ENCODE data around the gene TMOD2. TPM values are rescaled to one million over a fixed set of nuclear protein-coding genes. Genes with fewer than 3 reads are reported as not detected.

The TMOD2 gene
- total RNA-seq, 1 experiment from 2014 or later: 3.0 TPM

- Mint-ChIP-seq H3K9me3 (no peaks in the 10 kb centered on the region; a peak in 1 of 5 replicates), H3K4me1 (peaks cover 9 to 15% of the 10 kb centered on the region in 2 experiments), H3K27ac (no peak within 1 kb of the TSS; a peak in 1 of 7 replicates), H3K36me3 (ENCODE audit: insufficient read depth in 1 of 3, low read depth in 3 of 3) (no peaks in the 10 kb centered on the region; a peak in 1 of 7 replicates), H3K27me3 (ENCODE audit: low read depth) (peaks cover 43% of the 10 kb centered on the region), H3K4me3 (peak within 1 kb of the TSS; percentile 66 to 85)
- DNase-seq: peak; percentile 50
- H3K79me1 ChIP-seq (ENCODE audit: insufficient read depth, low read depth, low read length, poor library complexity, severe bottlenecking): no peaks in the 10 kb centered on the region
- H3K18ac ChIP-seq (ENCODE audit: insufficient read length, low read depth, low read length): peak within 1 kb of the TSS; percentile 58
- WGBS (ENCODE audit: extremely low coverage, insufficient read length, low lambda C conversion rate): no CpG with 5 or more reads among the region's 67 CpGs
- no peak within 1 kb of the TSS for H2AK5ac ChIP-seq (ENCODE audit: insufficient read length, low read length)
- H4K91ac ChIP-seq (ENCODE audit: insufficient read length, low read depth, low read length): no peak within 1 kb of the TSS
- H3K4me2 ChIP-seq (ENCODE audit: insufficient read depth, insufficient read length, low read length): peak within 1 kb of the TSS; percentile 57
- TF ChIP-seq CTCF (conservative IDR thresholded peaks at IDR 0.05): no peak
- H3K9me3 ChIP-seq (ENCODE audit: control insufficient read depth, low read depth, low read length): no peaks in the 10 kb centered on the region
- H2BK20ac ChIP-seq (ENCODE audit: low read depth, low read length, poor library complexity, severe bottlenecking): no peak within 1 kb of the TSS
- no peak within 1 kb of the TSS for H3K4ac ChIP-seq (ENCODE audit: low read depth, low read length)
- no peak within 1 kb of the TSS for H3K23ac ChIP-seq (ENCODE audit: insufficient read length, low read depth, low read length)
- no peak within 1 kb of the TSS for H2BK5ac ChIP-seq (ENCODE audit: insufficient read length, low read length)
- peak within 1 kb of the TSS; percentile 38 for H3K9ac ChIP-seq (ENCODE audit: extremely low read depth, insufficient read length, low read length)
- no peaks in the 10 kb centered on the region for H4K20me1 ChIP-seq (ENCODE audit: control insufficient read depth, insufficient read depth, insufficient read length)
- no peak within 1 kb of the TSS for H3T11ph ChIP-seq (ENCODE audit: low read length)
- H3K4me1 ChIP-seq (ENCODE audit: insufficient read depth, low read length): no peaks in the 10 kb centered on the region
- peaks cover 7% of the 10 kb centered on the region for H3K23me2 ChIP-seq (ENCODE audit: insufficient read length, low read depth, low read length, poor library complexity, severe bottlenecking)
- no peak within 1 kb of the TSS for H4K5ac ChIP-seq (ENCODE audit: insufficient read length, low read depth, low read length)
- no peak within 1 kb of the TSS for H2BK15ac ChIP-seq (ENCODE audit: low read depth, low read length)
- 0 out of 2 replicates have a peak, but pooled peaks cover under 1% of the 10 kb centered on the region for H3K79me2 ChIP-seq (ENCODE audit: insufficient read depth, low read length)
- no peak within 1 kb of the TSS for H2BK120ac ChIP-seq (ENCODE audit: low read depth, low read length, poor library complexity, severe bottlenecking)
- H3K14ac ChIP-seq (ENCODE audit: insufficient read depth, low read length): peak within 1 kb of the TSS; percentile 92
- no peak within 1 kb of the TSS for H3K56ac ChIP-seq (ENCODE audit: insufficient read length, low read depth, low read length)
- H3K27me3 ChIP-seq (ENCODE audit: insufficient read depth, low read length): peaks cover 7% of the 10 kb centered on the region; the same call in 1 of the 2 replicates
- H4K8ac ChIP-seq (replicated peaks; ENCODE audit: insufficient read length, low read depth, low read length): no peak within 1 kb of the TSS
- H3K27ac ChIP-seq (ENCODE audit: insufficient read length, low read depth, low read length): no peak within 1 kb of the TSS
- no peak within 1 kb of the TSS for H2BK12ac ChIP-seq (ENCODE audit: insufficient read length, low read depth, low read length)
- no peak within 1 kb of the TSS for H2AFZ ChIP-seq (ENCODE audit: low read length)
Observed at GRCh38 chr15:51737522-51738305, 13.7 kb upstream of the TMOD2 start, which contains the start of gene LYSMD2. TSS of gene LYSMD2 (minus strand) at chr15:51737655. CDS start at chr15:51737622, 33 bp downstream.
